Panc1 (cell line): Measurements from ENCODE around the gene HOXB2.

Source experiments
- POLR2AphosphoS5 ChIP-seq: IDR thresholded peaks from 2 replicates; pipeline ENCODE4 v1.6.1; 2012; ENCODE audit warnings: mild to moderate bottlenecking, low read depth, low read length, moderate library complexity
- SIN3A ChIP-seq: IDR thresholded peaks from 2 replicates; pipeline ENCODE4 v1.6.1; 2012; ENCODE audit warnings: low read depth, mild to moderate bottlenecking, low read length, moderate library complexity, borderline replicate concordance; ENCODE audit not compliant: insufficient read depth
- TCF7L2 ChIP-seq: IDR thresholded peaks from 2 replicates; pipeline ENCODE4 v1.6.1; 2011; ENCODE audit warnings: mild to moderate bottlenecking, low read depth, low read length, inconsistent platforms
- TF ChIP-seq, protein P1 (sequence below): fragments of 450-650 bp; IDR thresholded peaks from 2 replicates; pipeline ENCODE4 v1.5.1; 2017; ENCODE audit warnings: mild to moderate bottlenecking

GRCh38 chr17:48584223-48584741, 39.4 kb upstream of the HOXB2 start:
- TF ChIP-seq, protein P1, sequence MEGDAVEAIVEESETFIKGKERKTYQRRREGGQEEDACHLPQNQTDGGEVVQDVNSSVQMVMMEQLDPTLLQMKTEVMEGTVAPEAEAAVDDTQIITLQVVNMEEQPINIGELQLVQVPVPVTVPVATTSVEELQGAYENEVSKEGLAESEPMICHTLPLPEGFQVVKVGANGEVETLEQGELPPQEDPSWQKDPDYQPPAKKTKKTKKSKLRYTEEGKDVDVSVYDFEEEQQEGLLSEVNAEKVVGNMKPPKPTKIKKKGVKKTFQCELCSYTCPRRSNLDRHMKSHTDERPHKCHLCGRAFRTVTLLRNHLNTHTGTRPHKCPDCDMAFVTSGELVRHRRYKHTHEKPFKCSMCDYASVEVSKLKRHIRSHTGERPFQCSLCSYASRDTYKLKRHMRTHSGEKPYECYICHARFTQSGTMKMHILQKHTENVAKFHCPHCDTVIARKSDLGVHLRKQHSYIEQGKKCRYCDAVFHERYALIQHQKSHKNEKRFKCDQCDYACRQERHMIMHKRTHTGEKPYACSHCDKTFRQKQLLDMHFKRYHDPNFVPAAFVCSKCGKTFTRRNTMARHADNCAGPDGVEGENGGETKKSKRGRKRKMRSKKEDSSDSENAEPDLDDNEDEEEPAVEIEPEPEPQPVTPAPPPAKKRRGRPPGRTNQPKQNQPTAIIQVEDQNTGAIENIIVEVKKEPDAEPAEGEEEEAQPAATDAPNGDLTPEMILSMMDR: no peak
- TF ChIP-seq POLR2AphosphoS5: no peak; the same call in 1 of the 2 replicates
- no peak for TF ChIP-seq SIN3A
- no peak for TF ChIP-seq TCF7L2
